Measurements from ENCODE around the gene ANXA2. TPM values are rescaled to one million over a fixed set of nuclear protein-coding genes. Genes with fewer than 3 reads are reported as not detected.

Gene ANXA2
- total RNA-seq, 1 donor from 2014 or later: 730 TPM

GRCh38 chr15:60399931-60400330, 2.1 kb upstream of the ANXA2 start:
- H3K27me3 ChIP-seq: no peaks in the 10 kb centered on the region
- peak overlapping the region; percentile 55 to 74 for H3K27ac ChIP-seq
- no peaks in the 10 kb centered on the region for H3K36me3 ChIP-seq
- no peak for DNase-seq (ENCODE audit: low spot score in 2 of 2)
- TF ChIP-seq CTCF (IDR thresholded peaks at IDR 0.05): no peak
- H3K9me3 ChIP-seq: no peaks in the 10 kb centered on the region
- intact Hi-C loops (cut with DNase I): loop anchor here (2.0 to 5.0 kb wide), 2 partner anchors 27 to 77 kb away; partner anchors contain the start of gene ICE2
- H3K4me3 ChIP-seq: peak overlapping the region in 1 of 2 donors; percentile 87
- H3K4me1 ChIP-seq: peaks cover 7 to 29% of the 10 kb centered on the region in 2 donors

- H3K4me1 ChIP-seq: peaks cover 7 to 34% of the 10 kb centered on the region in 2 donors
- H3K9me3 ChIP-seq: no peaks in the 10 kb centered on the region
- H3K4me3 ChIP-seq: peak overlapping the region; percentile 16 to 87
- no peaks in the 10 kb centered on the region for H3K27me3 ChIP-seq
- no peaks in the 10 kb centered on the region for H3K36me3 ChIP-seq
- intact Hi-C loops (cut with DNase I): loop anchor here (5.0 kb wide), 1 partner anchor 78 kb away; the partner anchor contains the start of gene ICE2
- DNase-seq (ENCODE audit: low spot score in 2 of 2): no peak
- peak overlapping the region; percentile 55 to 74 for H3K27ac ChIP-seq
- no peak for TF ChIP-seq CTCF (IDR thresholded peaks at IDR 0.05)
Observed at GRCh38 chr15:60399246-60399915, 1.6 kb upstream of the ANXA2 start.

- DNase-seq (ENCODE audit: low spot score in 2 of 2): peak; percentile 60 to 89
- no peak for TF ChIP-seq CTCF (IDR thresholded peaks at IDR 0.05)
- Histone ChIP-seq H3K27ac (peak overlapping the region; percentile 98 to 99), H3K4me3 (peak overlapping the region; percentile 73 to 87), H3K9me3 (no peaks in the 10 kb centered on the region), H3K36me3 (no peaks in the 10 kb centered on the region), H3K27me3 (no peaks in the 10 kb centered on the region), H3K4me1 (peaks cover 8 to 47% of the 10 kb centered on the region in 2 donors)
- intact Hi-C loops (cut with DNase I): loop anchor here (1.0 to 5.0 kb wide), 3 partner anchors 23 to 80 kb away; partner anchors contain the start of gene ICE2
Observed at GRCh38 chr15:60396958-60397771, 621 bp downstream of the ANXA2 start.

GRCh38 chr15:60396560-60396957, 1.2 kb downstream of the ANXA2 start:
- peaks cover 10 to 51% of the 10 kb centered on the region in 2 donors for H3K4me1 ChIP-seq

More at GRCh38 chr15:60396560-60396957, 1.2 kb downstream of the ANXA2 start:
- peak overlapping the region; percentile 98 to 99 for H3K27ac ChIP-seq
- no peak for TF ChIP-seq CTCF (IDR thresholded peaks at IDR 0.05)
- intact Hi-C loops (cut with DNase I): loop anchor here (2.0 to 5.0 kb wide), 2 partner anchors 34 to 81 kb away; partner anchors contain the start of gene ICE2
- no peaks in the 10 kb centered on the region for H3K27me3 ChIP-seq
- no peak for DNase-seq (ENCODE audit: low spot score in 2 of 2)
- no peaks in the 10 kb centered on the region for H3K36me3 ChIP-seq
- no peaks in the 10 kb centered on the region for H3K9me3 ChIP-seq
- peak overlapping the region; percentile 73 to 87 for H3K4me3 ChIP-seq
